Central memory CD8-positive, alpha-beta T cell (primary cell): Measurements from ENCODE around the gene TCEAL8.
A peak's percentile ranks its signal among the peaks of the same experiment; 100 is the strongest.

Source experiments
- ATAC-seq: fragments of 150-1000 bp; cut with Tn5 transposase; replicated peaks from 2 replicates; pipeline ENCODE4 v1.10.0; 2022; ENCODE audit warnings: mild to moderate bottlenecking, moderate FRiP score, moderate number of reproducible peaks; ENCODE audit not compliant: poor library complexity, severe bottlenecking; ENCODE audit errors: extremely low read depth
- DNase-seq, 2 donors: peaks; one replicate each; pipeline ENCODE4 v3.0.0; 2021; ENCODE audit warnings: low spot score in 2 of 2
- H3K27ac Mint-ChIP-seq: one replicate; pipeline ENCODE4 v1.8.0; 2022; ENCODE audit warnings: low read depth, mild to moderate bottlenecking, moderate library complexity, mixed read lengths
- H3K27me3 Mint-ChIP-seq: one replicate; pipeline ENCODE4 v1.8.0; 2022; ENCODE audit warnings: mixed read lengths
- H3K36me3 Mint-ChIP-seq: one replicate; pipeline ENCODE4 v1.8.0; 2022; ENCODE audit warnings: mild to moderate bottlenecking, moderate library complexity, mixed read lengths; ENCODE audit not compliant: insufficient read depth
- H3K4me1 Mint-ChIP-seq: one replicate; pipeline ENCODE4 v1.8.0; 2022; ENCODE audit warnings: mixed read lengths
- H3K4me3 Mint-ChIP-seq: one replicate; pipeline ENCODE4 v1.8.0; 2022; ENCODE audit warnings: mild to moderate bottlenecking, moderate library complexity, mixed read lengths
- H3K9me3 Mint-ChIP-seq: one replicate; pipeline ENCODE4 v1.8.0; 2022; ENCODE audit warnings: mixed read lengths

The TCEAL8 gene

GRCh38 chrX:103254921-103255493, at the start of gene TCEAL8:
Gene TCEAL8, minus strand, starts transcription at chrX:103255155. Its CDS starts 1,176 bp downstream, at chrX:103253979.
- Mint-ChIP-seq H3K4me3 (peak within 1 kb of the TSS; percentile 97), H3K27me3 (no peaks in the 10 kb centered on the region), H3K4me1 (peaks cover 21% of the 10 kb centered on the region), H3K9me3 (no peaks in the 10 kb centered on the region), H3K36me3 (peaks cover 4% of the 10 kb centered on the region), H3K27ac (peak within 1 kb of the TSS; percentile 98)
- peak; percentile 91 for ATAC-seq
- peak in 1 of 2 donors; percentile 13 for DNase-seq

DNA sequence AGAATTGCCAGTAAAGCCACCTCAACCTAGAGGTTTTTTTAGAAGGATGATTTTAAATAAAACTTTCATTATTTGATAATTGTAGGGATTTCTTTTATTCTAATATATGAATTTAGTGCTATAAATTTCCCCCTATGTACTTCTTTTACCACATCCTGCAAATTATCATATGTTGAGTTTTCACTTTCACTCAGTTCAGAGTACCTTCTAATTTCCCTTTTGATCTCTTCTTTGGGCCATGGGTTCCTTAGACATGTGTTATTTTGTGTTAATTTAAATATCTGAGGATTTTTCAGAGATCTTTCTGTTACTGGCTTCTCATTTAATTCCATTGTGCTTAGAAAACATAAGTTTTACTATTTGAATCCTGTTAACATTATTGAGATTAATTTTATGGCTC, 49.8 kb upstream of the TCEAL8 start:
- DNase-seq (no peak), ATAC-seq (no peak)
- no peak overlapping the region for H3K4me3 Mint-ChIP-seq
- no peaks in the 10 kb centered on the region for H3K27me3 Mint-ChIP-seq
- peaks cover 4% of the 10 kb centered on the region for H3K4me1 Mint-ChIP-seq
- H3K27ac Mint-ChIP-seq, result no peak overlapping the region
- H3K36me3 Mint-ChIP-seq, result peaks cover 1% of the 10 kb centered on the region
- no peaks in the 10 kb centered on the region for H3K9me3 Mint-ChIP-seq

GRCh38 chrX:103293118-103293517, 38.2 kb upstream of the TCEAL8 start:
- Mint-ChIP-seq H3K36me3 (no peaks in the 10 kb centered on the region), H3K27me3 (peaks cover 12% of the 10 kb centered on the region), H3K4me3 (no peak overlapping the region), H3K4me1 (no peaks in the 10 kb centered on the region), H3K9me3 (no peaks in the 10 kb centered on the region), H3K27ac (no peak overlapping the region)
- no peak for DNase-seq
- no peak for ATAC-seq

DNA sequence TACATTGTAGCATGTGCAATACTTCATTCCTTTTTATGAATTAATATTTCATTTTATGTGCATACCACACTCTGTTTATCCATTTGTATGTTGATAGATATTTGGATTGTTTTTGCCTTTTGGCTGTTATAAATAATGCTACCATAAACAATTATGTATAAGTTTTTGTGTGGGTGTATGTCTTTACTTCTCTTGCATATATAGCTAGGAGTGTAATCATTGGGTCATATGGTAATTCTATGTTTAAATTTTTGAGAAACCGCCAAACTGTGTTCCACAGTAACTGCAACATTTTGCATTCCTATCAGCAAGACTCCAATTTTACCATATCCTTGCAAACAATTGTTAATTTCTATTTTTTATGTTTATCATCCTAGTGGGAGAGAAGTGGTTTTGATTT, 24.7 kb upstream of the TCEAL8 start:
- no peak for ATAC-seq

DNA sequence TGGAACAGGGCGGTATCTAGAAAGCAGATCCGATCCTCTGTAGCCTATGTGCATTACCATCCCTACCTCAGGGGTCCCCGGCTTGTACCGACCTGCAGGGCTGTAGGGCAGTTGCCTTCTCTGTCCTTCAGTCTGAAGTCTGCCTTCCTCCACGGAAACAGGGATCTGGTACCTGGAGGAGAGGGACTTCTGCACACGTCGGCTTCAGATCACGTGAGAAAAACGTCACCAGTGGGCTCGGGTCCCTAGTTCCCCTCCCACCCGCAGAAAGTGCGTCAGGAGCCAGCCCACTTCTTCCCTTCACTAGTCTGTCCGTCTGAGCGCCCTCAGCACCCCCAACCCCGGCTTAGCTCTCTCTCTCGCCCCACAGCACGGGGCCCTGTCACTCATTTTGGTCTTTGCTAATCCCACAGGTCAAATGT, 21.6 kb upstream of the TCEAL8 start, which contains the start of gene TCEAL5:
Gene TCEAL5 (minus strand): TSS at position 170 of the 422 bp plus-strand sequence. CDS start 2,187 bp downstream, outside the sequence.
- H3K4me1 Mint-ChIP-seq, result peaks cover 6% of the 10 kb centered on the region
- DNase-seq, result no peak
- no peaks in the 10 kb centered on the region for H3K9me3 Mint-ChIP-seq
- peaks cover 2% of the 10 kb centered on the region for H3K36me3 Mint-ChIP-seq
- H3K27me3 Mint-ChIP-seq, result peaks cover 82% of the 10 kb centered on the region
- no peak for ATAC-seq
- H3K4me3 Mint-ChIP-seq, result peak within 1 kb of the TSS; percentile 21
- H3K27ac Mint-ChIP-seq, result no peak within 1 kb of the TSS

More for the DNA sequence above, 24.7 kb upstream of the TCEAL8 start:
- Mint-ChIP-seq H3K9me3 (no peaks in the 10 kb centered on the region), H3K27ac (no peak overlapping the region), H3K4me1 (peaks cover 6% of the 10 kb centered on the region), H3K27me3 (peaks cover 75% of the 10 kb centered on the region), H3K4me3 (no peak overlapping the region), H3K36me3 (peaks cover 2% of the 10 kb centered on the region)
- no peak for DNase-seq

GRCh38 chrX:103275947-103276567, 21.1 kb upstream of the TCEAL8 start:
- Mint-ChIP-seq H3K9me3 (no peaks in the 10 kb centered on the region), H3K4me1 (peaks cover 6% of the 10 kb centered on the region), H3K27me3 (peaks cover 82% of the 10 kb centered on the region), H3K4me3 (no peak overlapping the region), H3K36me3 (peaks cover 2% of the 10 kb centered on the region), H3K27ac (no peak overlapping the region)
- ATAC-seq (no peak), DNase-seq (no peak)

- H3K9me3 Mint-ChIP-seq, result no peaks in the 10 kb centered on the region
- no peak for DNase-seq
- no peak overlapping the region for H3K27ac Mint-ChIP-seq
- peaks cover 72% of the 10 kb centered on the region for H3K27me3 Mint-ChIP-seq
- peaks cover 2% of the 10 kb centered on the region for H3K36me3 Mint-ChIP-seq
- no peak overlapping the region for H3K4me3 Mint-ChIP-seq
- no peak for ATAC-seq
- H3K4me1 Mint-ChIP-seq, result peaks cover 6% of the 10 kb centered on the region
These were observed 19.3 kb upstream of the TCEAL8 start for GRCh38 chrX:103274284-103274683.

- ATAC-seq, result no peak
- H3K27me3 Mint-ChIP-seq, result peaks cover 8% of the 10 kb centered on the region
- H3K9me3 Mint-ChIP-seq, result no peaks in the 10 kb centered on the region
- DNase-seq, result no peak
- H3K4me3 Mint-ChIP-seq, result no peak overlapping the region
- peaks cover 21% of the 10 kb centered on the region for H3K4me1 Mint-ChIP-seq
- peaks cover 4% of the 10 kb centered on the region for H3K36me3 Mint-ChIP-seq
- no peak overlapping the region for H3K27ac Mint-ChIP-seq
These were observed 3.3 kb upstream of the TCEAL8 start for GRCh38 chrX:103258275-103258674.

DNA sequence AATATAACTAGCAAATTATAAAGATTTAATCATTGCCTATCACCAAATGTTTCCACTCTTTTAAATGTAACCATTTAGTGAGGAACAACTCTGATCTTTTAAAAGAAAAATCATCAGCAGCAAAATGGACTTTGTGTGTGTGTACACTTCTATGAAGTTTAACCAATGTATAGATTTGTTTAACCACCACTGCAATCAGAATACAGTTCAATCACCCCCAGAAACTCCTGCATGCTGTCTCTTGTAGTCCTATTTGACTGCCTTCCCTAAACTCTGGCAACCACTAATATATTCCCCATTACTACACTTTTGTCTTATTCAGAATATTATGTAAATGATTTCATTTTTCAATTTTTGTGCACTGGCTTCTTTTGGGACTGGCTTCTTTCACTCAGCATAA, 1.7 kb upstream of the TCEAL8 start:
- ATAC-seq (no peak), DNase-seq (no peak)
- Mint-ChIP-seq H3K4me1 (peaks cover 21% of the 10 kb centered on the region), H3K9me3 (no peaks in the 10 kb centered on the region), H3K36me3 (peaks cover 4% of the 10 kb centered on the region), H3K4me3 (no peak overlapping the region), H3K27me3 (no peaks in the 10 kb centered on the region), H3K27ac (no peak overlapping the region)

- H3K27ac Mint-ChIP-seq, result peak overlapping the region; percentile 98
- no peaks in the 10 kb centered on the region for H3K27me3 Mint-ChIP-seq
- peak overlapping the region; percentile 97 for H3K4me3 Mint-ChIP-seq
- H3K4me1 Mint-ChIP-seq, result peaks cover 21% of the 10 kb centered on the region
- no peak for DNase-seq
- peak; percentile 7 for ATAC-seq
- peaks cover 4% of the 10 kb centered on the region for H3K36me3 Mint-ChIP-seq
- H3K9me3 Mint-ChIP-seq, result no peaks in the 10 kb centered on the region
These were observed 657 bp downstream of the TCEAL8 start for GRCh38 chrX:103254171-103254824.

GRCh38 chrX:103253608-103254007, 1.3 kb downstream of the TCEAL8 start:
- H3K4me1 Mint-ChIP-seq, result peaks cover 21% of the 10 kb centered on the region
- ATAC-seq, result no peak
- no peaks in the 10 kb centered on the region for H3K27me3 Mint-ChIP-seq
- peak overlapping the region; percentile 98 for H3K27ac Mint-ChIP-seq
- peaks cover 4% of the 10 kb centered on the region for H3K36me3 Mint-ChIP-seq
- DNase-seq, result no peak
- H3K9me3 Mint-ChIP-seq, result no peaks in the 10 kb centered on the region
- peak overlapping the region; percentile 97 for H3K4me3 Mint-ChIP-seq

DNA sequence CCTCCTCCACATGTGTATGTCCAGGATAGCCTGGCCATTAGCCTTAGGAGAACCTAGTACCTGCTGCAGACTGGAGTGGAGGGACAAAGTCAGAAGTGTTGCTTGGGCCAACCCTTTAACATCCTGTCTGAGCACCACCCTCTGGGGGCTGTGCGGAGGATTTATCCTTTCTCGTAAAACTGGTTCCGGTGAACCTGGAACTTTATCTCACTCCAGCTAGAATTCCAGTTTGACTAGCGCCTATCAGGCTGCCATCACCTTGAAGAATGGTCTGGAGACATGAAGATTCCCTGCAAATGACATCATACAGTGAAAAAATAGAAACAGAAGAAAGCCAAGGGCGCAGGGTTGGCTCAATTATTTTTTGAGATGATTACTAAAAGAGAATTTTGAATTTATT, 4.0 kb downstream of the TCEAL8 start:
- DNase-seq (no peak), ATAC-seq (no peak)
- no peaks in the 10 kb centered on the region for H3K27me3 Mint-ChIP-seq
- no peak overlapping the region for H3K27ac Mint-ChIP-seq
- H3K4me3 Mint-ChIP-seq, result no peak overlapping the region
- H3K36me3 Mint-ChIP-seq, result peaks cover 4% of the 10 kb centered on the region
- H3K9me3 Mint-ChIP-seq, result no peaks in the 10 kb centered on the region
- peaks cover 21% of the 10 kb centered on the region for H3K4me1 Mint-ChIP-seq

DNA sequence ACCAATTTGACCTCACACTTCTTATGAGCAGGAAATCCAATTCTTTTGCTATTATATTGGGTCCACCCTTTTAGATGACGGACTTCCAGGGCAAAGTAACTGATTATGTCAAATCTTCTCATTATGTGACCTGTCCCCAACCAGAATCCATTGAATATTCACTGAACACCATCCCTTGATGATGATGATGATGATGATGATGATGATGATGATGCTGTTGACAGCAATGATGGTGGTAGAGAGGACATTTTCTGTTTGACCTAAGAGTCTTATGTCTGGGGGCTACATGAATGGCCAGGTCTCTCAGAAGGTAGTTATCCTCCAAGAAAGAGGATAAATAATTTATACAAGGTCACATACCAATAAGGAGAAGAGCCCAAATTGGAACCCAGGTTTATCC, 5.2 kb downstream of the TCEAL8 start:
- no peak overlapping the region for H3K27ac Mint-ChIP-seq
- H3K4me3 Mint-ChIP-seq, result no peak overlapping the region
- DNase-seq (no peak), ATAC-seq (no peak)
- H3K36me3 Mint-ChIP-seq, result peaks cover 4% of the 10 kb centered on the region
- peaks cover 15% of the 10 kb centered on the region for H3K4me1 Mint-ChIP-seq
- no peaks in the 10 kb centered on the region for H3K27me3 Mint-ChIP-seq
- no peaks in the 10 kb centered on the region for H3K9me3 Mint-ChIP-seq
